T1000 (cell line): Measurements from ENCODE around the gene SASH3.

Experiments used
- DNase-seq: peaks from one replicate; lab custom pipeline; 2025; ENCODE audit warnings: mixed read lengths; lab: John Stamatoyannopoulos, UW

The SASH3 gene

DNA sequence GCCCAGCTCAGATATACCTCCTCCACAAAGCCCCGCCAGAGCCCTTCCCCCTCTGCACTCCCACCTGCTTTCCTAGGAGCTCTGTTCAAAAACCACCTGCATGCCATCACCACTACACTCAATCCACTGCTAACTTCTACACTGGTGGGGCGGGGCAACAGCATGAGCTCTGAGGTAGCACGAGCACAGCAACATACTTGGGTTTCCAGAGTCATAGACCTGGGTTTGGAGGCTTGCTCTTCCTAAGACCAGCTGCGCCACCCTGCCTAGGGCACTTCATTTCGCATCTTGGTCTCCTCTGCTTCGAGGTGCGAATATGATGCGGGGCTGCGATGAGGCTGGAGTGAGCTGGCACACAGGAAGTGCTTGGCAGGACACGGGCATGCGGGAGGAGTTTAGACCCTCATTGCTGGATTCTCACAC is 3.6 kb downstream of the SASH3 start:
- no peak for DNase-seq

GRCh38 chrX:129784371-129784770 is 4.6 kb downstream of the SASH3 start:
- no peak for DNase-seq

GRCh38 chrX:129785160-129785947 is 5.6 kb downstream of the SASH3 start:
- no peak for DNase-seq

- no peak for DNase-seq
Measured at GRCh38 chrX:129786210-129786651, 6.5 kb downstream of the SASH3 start.

- no peak for DNase-seq
Measured at GRCh38 chrX:129787336-129788055, 7.7 kb downstream of the SASH3 start.

GRCh38 chrX:129788527-129788926 is 8.8 kb downstream of the SASH3 start:
- no peak for DNase-seq

- DNase-seq, result no peak
Measured at GRCh38 chrX:129790146-129790545, 10.4 kb downstream of the SASH3 start.

- no peak for DNase-seq
Measured at GRCh38 chrX:129790808-129791207, 11.1 kb downstream of the SASH3 start.

DNA sequence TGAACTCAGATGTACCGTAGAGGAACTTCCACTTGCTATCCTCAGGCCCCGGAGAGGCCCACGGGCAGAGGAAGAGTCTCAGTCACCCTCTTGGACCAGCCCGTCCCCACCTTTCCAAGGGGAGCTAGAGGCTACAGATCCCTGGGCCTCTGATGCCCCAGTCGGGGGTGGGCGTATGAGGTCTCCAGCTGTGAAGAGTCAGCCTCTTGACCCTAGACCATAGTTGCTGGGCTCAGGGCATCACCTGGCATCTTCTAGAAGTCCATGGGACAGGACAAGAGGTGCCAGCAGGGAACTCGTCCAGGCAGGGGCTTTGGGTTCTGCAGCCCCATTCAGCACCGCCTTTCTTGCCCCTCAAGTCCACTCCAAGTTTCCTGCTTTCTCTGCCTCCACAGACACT is 11.6 kb downstream of the SASH3 start:
- no peak for DNase-seq

DNA sequence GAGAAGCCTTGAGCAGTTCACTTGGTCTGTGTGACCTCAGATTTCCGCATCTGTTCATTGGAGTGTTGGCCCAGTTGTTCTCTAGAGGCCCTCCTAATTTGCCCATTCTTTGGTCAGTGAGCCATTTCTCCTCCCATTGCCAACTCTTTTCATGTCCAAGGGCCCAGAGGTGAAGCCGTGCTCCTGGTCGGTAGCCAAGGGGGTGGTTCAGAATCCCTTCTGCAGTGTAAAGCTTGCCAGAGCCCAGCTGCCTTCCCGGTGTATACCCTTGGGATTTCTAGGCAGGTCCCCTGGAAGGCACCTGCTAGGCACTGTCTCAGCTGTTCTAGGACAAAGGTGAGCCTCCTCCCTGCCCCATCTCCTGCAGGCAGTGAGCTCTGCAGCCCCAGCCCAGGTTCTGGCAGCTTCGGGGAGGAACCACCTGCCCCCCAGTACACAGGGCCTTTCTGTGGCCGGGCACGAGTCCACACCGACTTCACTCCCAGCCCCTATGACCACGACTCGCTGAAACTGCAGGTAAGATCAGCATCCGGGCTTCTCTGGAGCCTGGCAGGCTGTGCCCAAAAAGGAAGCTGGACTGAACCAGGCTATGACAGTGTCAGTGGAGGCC is 12.3 kb downstream of the SASH3 start:
- no peak for DNase-seq

DNA sequence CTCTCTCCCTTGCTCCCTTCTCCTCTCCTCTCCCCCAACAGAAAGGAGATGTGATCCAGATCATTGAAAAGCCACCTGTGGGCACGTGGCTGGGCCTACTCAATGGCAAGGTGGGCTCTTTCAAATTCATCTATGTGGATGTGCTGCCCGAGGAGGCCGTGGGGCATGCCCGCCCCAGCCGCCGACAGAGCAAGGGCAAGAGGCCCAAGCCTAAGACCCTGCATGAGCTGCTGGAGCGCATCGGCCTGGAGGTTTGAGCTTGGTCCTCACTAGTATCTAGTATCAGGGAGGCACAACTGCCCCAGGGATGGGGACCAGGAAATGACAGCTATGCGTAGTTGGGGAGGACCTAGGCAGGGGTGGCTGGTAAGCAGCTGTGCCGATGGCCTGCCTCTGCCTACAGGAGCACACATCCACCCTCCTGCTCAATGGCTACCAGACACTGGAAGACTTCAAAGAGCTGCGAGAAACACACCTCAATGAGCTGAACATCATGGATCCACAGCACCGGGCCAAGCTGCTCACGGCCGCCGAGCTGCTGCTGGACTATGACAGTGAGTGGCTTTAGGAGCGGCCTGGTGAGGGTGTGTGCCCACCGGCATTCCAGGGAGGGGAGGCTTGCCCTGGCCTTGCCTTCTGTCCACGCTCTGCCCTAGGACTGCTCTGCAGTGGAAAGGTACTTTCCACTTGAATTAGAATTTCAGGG is 13.0 kb downstream of the SASH3 start:
- no peak for DNase-seq

DNA sequence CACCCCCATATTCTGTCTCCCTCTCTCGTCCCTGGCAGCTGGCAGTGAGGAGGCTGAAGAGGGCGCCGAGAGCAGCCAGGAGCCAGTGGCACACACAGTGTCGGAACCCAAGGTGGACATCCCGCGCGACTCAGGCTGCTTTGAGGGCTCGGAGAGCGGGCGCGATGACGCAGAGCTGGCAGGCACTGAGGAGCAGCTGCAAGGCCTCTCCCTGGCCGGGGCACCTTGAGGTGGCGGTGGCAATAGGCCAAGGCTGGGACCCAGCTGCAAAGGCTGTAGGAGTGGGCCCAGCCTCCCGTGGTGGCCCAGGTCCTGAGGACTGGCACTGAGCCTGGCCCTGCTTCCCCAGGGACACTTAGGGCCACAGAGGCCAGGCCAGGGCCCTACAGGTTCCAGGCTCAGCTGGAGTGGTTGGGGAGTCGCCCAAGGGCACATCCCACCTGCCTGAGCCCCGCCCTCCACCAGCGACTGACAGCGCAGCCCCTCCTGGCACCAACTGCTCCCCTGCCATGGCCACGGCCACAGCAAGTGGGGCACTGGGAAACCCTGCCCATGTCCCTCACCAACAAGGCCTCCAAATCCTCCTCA is 13.9 kb downstream of the SASH3 start:
- DNase-seq, result no peak

- DNase-seq, result no peak
Measured at GRCh38 chrX:129795584-129795983, 15.8 kb downstream of the SASH3 start.

- DNase-seq, result no peak
Measured at GRCh38 chrX:129797251-129797906, 17.6 kb downstream of the SASH3 start.

DNA sequence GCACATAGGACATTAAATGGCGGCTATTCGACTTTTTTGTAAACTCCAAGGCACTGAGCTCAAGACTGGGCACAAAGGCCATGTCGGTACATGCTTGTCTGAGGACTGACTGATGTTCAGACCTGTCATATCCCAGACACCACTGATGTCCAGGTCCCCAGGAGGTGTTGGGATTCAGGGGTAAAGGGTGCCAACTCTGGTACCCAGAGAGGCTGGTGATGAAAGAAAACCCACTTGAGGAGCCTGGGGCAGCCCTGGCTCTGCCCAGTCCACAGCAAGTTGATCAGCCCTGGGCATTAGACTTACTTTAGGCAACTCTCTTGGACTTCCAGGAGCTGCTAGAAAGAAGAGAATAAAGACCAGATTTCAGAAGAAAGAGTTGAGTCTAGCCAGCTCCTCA is 18.7 kb downstream of the SASH3 start:
- no peak for DNase-seq

GRCh38 chrX:129798888-129799287 is 19.1 kb downstream of the SASH3 start:
- DNase-seq, result no peak

DNA sequence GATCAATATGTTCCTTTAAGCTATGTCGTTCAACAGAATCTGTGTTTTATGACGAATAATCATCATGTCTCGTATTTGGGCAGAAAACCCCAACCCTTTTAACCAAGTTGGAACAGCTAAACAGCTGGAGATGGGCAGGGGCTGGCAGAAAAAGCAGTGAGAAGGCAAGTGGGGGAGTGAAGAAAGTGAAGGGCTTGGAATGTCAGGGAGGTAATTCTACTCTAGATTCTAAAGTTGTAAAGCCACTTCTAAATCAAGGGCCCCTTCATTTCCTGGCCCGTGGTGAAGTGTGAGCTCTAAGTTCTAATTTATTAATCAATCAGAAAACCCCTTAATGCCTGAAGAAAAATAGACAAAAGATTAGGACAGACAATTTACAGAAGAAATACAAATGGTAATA is 20.4 kb downstream of the SASH3 start:
- DNase-seq, result no peak

GRCh38 chrX:129802863-129803262 is 23.1 kb downstream of the SASH3 start:
- no peak for DNase-seq

- no peak for DNase-seq
Measured at GRCh38 chrX:129804806-129805205, 25.1 kb downstream of the SASH3 start.

- DNase-seq, result no peak
Measured at GRCh38 chrX:129808158-129808828, 28.5 kb downstream of the SASH3 start.
